ENCODE data around the gene CRACR2A. TPM values are rescaled to one million over a fixed set of nuclear protein-coding genes. Genes with fewer than 3 reads are reported as not detected.

The CRACR2A gene
- total and polyA plus RNA-seq, 2 of the 8 experiments (the other 6 are each of a cell fraction or from before 2014, with no cell fraction given) = 0.85 to 3.2 TPM

GRCh38 chr12:3727354-3727753 is 25.6 kb downstream of the CRACR2A start (continued):
- TF ChIP-seq GABPA (IDR thresholded peaks at IDR 0.05; ENCODE audit: borderline replicate concordance, insufficient read depth, low read length) (no peak), BCL11A (IDR thresholded peaks at IDR 0.05; ENCODE audit: low read depth in 2 of 2, low read length in 2 of 2) (no peak), MAX (IDR thresholded peaks at IDR 0.05) (no peak), POLR2A (IDR thresholded peaks at IDR 0.05; ENCODE audit: control extremely low read depth in 1 of 2, low read depth in 2 of 2, low read length in 2 of 2) (no peak)
